Tibial nerve (tissue), 4 donors: Measurements from ENCODE around the gene HNF4A. TPM values are rescaled to one million over a fixed set of nuclear protein-coding genes. Genes with fewer than 3 reads are reported as not detected.

Source experiments
- DNase-seq, 2 donors: peaks; one replicate each; pipeline ENCODE4 v3.0.0-alpha.2; 2019; ENCODE audit warnings: low spot score in 2 of 2
- H3K27ac ChIP-seq, 4 donors: fragments of 200-600 bp; sonication (generic) in 3 of 4; one replicate each; pipeline ENCODE4 v1.5.1; 2017 to 2019; ENCODE audit warnings: mild to moderate bottlenecking in 1 of 4
- H3K27me3 ChIP-seq, 2 donors: fragments of 200-600 bp; sonication (generic) in 1 of 2; one replicate each; pipeline versions ENCODE4 v1.5.1 to v1.6.0; 2017 to 2019
- H3K36me3 ChIP-seq, 3 donors: fragments of 200-600 bp; sonication (generic); one replicate each; pipeline ENCODE4 v1.5.1; 2018 to 2019
- H3K4me1 ChIP-seq, 4 donors: fragments of 200-600 bp; sonication (generic) in 3 of 4; one replicate each; pipeline ENCODE4 v1.5.1; 2017 to 2019
- H3K4me3 ChIP-seq, 4 donors: fragments of 200-600 bp; sonication (generic) in 3 of 4; one replicate each; pipeline ENCODE4 v1.5.1; 2017 to 2019; ENCODE audit warnings: mild to moderate bottlenecking in 1 of 4, moderate library complexity in 1 of 4
- H3K9me3 ChIP-seq, 4 donors: fragments of 200-600 bp; sonication (generic) in 3 of 4; one replicate each; pipeline ENCODE4 v1.5.1; 2017 to 2019
- EP300 ChIP-seq, 2 donors: sonication (generic); formaldehyde crosslinking; IDR thresholded peaks; one replicate each; pipeline ENCODE4 v1.6.1; 2017; ENCODE audit warnings: antibody characterized with exemption in 2 of 2, mild to moderate bottlenecking in 1 of 2
- POLR2A ChIP-seq, 2 donors: fragments of 450-650 bp; IDR thresholded peaks; one replicate each; pipeline ENCODE4 v1.6.1; 2017; ENCODE audit warnings: antibody characterized with exemption in 2 of 2, mild to moderate bottlenecking in 2 of 2, moderate library complexity in 2 of 2
- WGBS, 2 donors: methylation state at CpG; one replicate each; pipeline ENCODE4 v1.1.5; 2018; 5-methylcytosine and 5-hydroxymethylcytosine counted together
- total RNA-seq, 4 donors: library from RNA; depleted of rRNA; stranded (reverse); fragments of >200 nt; gene quantifications; one replicate each; pipeline ENCODE4 v1.1.0, GENCODE V29; 2016
- TF ChIP-seq, protein P1 (sequence below), 5 experiments: fragments of 200-600 bp in 3 of 5; fragments of 450-650 bp in 2 of 5; sonication (generic) in 3 of 5; IDR thresholded peaks; one replicate each; pipeline ENCODE4 v1.5.1; 2016 to 2019; ENCODE audit warnings: antibody characterized with exemption in 5 of 5, mild to moderate bottlenecking in 3 of 5, moderate library complexity in 2 of 5

HNF4A gene
- total RNA-seq, 4 donors from 2014 or later: not detected

DNA sequence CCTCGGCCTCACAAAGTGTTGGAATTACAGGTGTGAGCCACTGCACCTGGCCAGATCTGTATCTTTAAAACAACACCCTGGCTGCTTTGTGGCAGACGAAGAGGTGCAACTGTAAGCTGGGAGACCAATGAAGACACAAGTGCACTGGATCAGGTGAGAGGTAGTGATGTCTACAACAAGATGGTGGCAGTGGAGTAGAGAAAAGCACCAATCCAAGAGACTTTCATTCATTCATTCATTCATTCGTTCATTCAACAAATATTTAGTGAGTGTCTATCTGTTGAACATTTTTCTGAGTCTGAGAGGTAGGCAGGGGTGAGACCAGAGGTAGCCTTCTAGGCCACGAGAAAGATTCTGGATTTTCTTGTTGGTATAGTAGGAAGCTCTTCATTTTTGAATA lies 83.3 kb downstream of the HNF4A start:
- no peak for DNase-seq
- TF ChIP-seq EP300 (IDR thresholded peaks at IDR 0.05) (no peak), POLR2A (IDR thresholded peaks at IDR 0.05) (no peak)
- TF ChIP-seq, protein P1, sequence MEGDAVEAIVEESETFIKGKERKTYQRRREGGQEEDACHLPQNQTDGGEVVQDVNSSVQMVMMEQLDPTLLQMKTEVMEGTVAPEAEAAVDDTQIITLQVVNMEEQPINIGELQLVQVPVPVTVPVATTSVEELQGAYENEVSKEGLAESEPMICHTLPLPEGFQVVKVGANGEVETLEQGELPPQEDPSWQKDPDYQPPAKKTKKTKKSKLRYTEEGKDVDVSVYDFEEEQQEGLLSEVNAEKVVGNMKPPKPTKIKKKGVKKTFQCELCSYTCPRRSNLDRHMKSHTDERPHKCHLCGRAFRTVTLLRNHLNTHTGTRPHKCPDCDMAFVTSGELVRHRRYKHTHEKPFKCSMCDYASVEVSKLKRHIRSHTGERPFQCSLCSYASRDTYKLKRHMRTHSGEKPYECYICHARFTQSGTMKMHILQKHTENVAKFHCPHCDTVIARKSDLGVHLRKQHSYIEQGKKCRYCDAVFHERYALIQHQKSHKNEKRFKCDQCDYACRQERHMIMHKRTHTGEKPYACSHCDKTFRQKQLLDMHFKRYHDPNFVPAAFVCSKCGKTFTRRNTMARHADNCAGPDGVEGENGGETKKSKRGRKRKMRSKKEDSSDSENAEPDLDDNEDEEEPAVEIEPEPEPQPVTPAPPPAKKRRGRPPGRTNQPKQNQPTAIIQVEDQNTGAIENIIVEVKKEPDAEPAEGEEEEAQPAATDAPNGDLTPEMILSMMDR (IDR thresholded peaks at IDR 0.05): no peak
- H3K4me1 ChIP-seq: no peaks in the 10 kb centered on the region
- no peaks in the 10 kb centered on the region for H3K9me3 ChIP-seq
- H3K4me3 ChIP-seq: no peak overlapping the region
- H3K27ac ChIP-seq: no peak overlapping the region
- no peaks in the 10 kb centered on the region for H3K36me3 ChIP-seq
- H3K27me3 ChIP-seq: peaks cover 0 to 8% of the 10 kb centered on the region in 2 donors
- whole genome bisulfite sequencing, 2 donors: 94% methylated on average over 4 of the region's 4 CpGs

DNA sequence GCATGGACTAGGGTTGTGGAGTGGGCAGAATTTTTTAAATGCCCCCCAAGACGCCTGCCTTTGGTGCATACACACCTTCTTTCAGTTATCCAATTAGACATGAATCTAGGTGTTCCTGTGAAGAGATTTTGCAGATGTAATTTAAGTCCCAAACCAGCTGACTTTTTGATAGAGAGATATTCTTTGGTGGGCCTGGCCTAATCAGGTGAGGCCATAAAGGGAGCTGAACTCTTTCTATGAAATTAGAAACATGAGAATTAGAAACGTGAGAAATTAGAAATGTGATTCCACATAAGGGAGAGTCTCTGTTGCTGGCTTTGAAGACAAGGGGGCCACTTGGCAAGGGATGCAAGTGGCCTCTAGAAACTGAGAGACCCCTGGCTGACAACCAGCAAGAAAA lies 83.8 kb downstream of the HNF4A start:
- no peak overlapping the region for H3K27ac ChIP-seq
- H3K27me3 ChIP-seq: peaks cover 0 to 8% of the 10 kb centered on the region in 2 donors
- no peaks in the 10 kb centered on the region for H3K4me1 ChIP-seq
- WGBS, 2 donors: 65 to 66% methylated on average over 2 of the region's 2 CpGs
- no peak overlapping the region for H3K4me3 ChIP-seq
- H3K36me3 ChIP-seq: no peaks in the 10 kb centered on the region
- H3K9me3 ChIP-seq: no peaks in the 10 kb centered on the region
- DNase-seq: no peak
- TF ChIP-seq EP300 (IDR thresholded peaks at IDR 0.05) (no peak), POLR2A (IDR thresholded peaks at IDR 0.05) (no peak)
- TF ChIP-seq, protein P1 (IDR thresholded peaks at IDR 0.05): no peak

DNA sequence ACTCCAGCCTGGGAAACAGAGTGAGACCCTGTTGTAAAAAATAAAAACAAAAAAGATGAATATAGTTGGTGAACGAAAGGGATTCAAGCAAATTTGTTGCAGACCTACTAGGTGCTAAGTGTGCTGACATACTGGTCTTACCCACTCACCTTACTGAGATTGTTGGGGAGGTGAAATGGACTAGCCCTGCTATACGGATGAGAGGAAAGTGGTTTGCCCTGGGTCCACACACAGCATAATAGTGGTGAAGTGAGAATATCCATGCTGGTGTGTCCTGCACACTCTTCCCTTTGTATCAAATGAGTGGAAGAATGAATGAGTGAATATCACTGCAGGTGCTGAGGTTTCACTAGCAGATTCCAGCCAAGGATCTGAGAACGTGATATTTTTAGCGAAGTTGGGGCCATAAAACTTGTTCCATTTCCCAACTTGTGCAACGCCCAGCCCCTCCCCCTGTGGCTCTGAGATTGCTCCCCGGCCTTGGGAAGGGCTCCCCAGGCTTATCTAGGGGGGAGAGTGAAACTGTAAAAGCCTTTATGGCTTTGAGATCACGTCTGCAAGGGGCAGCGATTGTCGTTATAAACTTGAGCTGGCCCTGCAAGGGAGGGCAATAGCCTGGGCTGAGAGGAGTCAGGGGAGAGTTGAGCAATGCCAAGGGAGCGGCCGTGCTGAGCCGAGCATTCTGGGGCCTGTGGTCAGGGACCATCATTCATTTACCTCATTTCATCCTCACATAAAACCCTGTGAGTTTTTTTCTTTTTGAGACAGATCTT lies 87.0 kb downstream of the HNF4A start:
- DNase-seq: no peak

DNA sequence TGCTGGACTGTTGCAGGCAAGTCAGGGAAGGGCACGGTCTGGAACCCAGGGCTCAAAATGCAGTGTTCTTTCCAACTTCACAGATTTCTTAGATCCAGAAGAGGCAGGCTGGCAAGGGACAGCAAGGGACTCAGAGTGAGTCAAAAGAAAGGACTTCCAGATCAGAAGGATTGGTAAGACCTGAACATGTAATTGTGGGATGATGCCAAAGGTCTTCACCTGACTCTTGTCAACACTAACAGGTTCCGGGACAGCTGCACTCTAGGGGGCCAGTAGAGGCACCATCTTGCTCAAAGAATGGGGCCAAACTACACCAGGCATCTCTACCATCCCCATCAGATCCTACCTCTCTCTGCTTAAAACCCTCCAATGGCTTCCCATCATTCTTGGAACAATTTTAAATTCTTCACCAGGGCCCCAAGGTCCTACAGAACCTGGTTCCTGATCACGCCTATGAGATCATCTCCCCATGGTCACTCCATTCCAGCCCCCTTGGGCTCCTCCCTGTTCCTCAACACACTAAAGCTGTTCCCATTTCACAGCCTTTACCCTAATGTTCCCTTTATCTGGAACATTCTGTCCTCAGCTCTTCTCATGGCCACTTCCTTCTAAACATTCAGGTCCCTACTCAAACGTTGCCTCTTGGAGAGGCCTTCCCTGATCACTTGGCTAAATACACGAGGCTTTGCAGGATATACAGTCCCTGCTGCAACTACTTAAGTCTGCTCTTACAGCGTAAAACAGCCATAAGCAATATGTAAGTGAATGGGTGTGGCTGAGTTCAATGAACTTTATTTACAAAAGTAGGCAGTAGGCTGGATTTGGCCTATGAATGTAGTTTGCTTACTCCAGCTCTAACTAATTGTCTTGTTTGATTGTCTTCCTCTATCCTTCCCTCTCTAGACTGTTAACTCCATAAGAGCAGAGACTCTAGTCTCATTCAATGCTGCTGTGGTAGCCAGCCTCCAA lies 90.5 kb downstream of the HNF4A start:
- no peak for TF ChIP-seq EP300 (IDR thresholded peaks at IDR 0.05)
- TF ChIP-seq, protein P1 (IDR thresholded peaks at IDR 0.05): no peak
- no peak for TF ChIP-seq POLR2A (IDR thresholded peaks at IDR 0.05)
- no peak for DNase-seq
- H3K4me1 ChIP-seq: no peaks in the 10 kb centered on the region
- H3K27ac ChIP-seq: peak overlapping the region in 1 of 4 donors; percentile 34
- H3K9me3 ChIP-seq: no peaks in the 10 kb centered on the region
- no peak overlapping the region for H3K4me3 ChIP-seq
- H3K36me3 ChIP-seq: no peaks in the 10 kb centered on the region
- 72% methylated on average over 6 of the region's 6 CpGs for WGBS, 2 donors
- no peaks in the 10 kb centered on the region for H3K27me3 ChIP-seq

More for the DNA sequence above, 87.0 kb downstream of the HNF4A start:
- H3K9me3 ChIP-seq: no peaks in the 10 kb centered on the region
- no peaks in the 10 kb centered on the region for H3K36me3 ChIP-seq
- TF ChIP-seq EP300 (IDR thresholded peaks at IDR 0.05) (no peak), POLR2A (IDR thresholded peaks at IDR 0.05) (no peak)
- TF ChIP-seq, protein P1 (IDR thresholded peaks at IDR 0.05): no peak
- peaks cover 0 to 4% of the 10 kb centered on the region in 2 donors for H3K27me3 ChIP-seq
- H3K4me3 ChIP-seq: no peak overlapping the region
- H3K27ac ChIP-seq: peak overlapping the region in 1 of 4 donors; percentile 59
- 30 to 31% methylated on average over 12 of the region's 12 CpGs for WGBS, 2 donors
- H3K4me1 ChIP-seq: no peaks in the 10 kb centered on the region
